Activated CD4-positive, alpha-beta T cell treated with anti-CD3 and anti-CD28 coated beads, Interleukin-2, Interleukin-4, amounts not matched to agents 100 ng/mL and 50 ng/mL, durations not matched to agents 16 hours and 8 hours (primary cell): ENCODE measurements around the gene PLLP.

Experiments used
- DNase-seq: peaks from one replicate; pipeline ENCODE4 v3.0.0-alpha.2; 2020; ENCODE audit warnings: low spot score

PLLP gene

GRCh38 chr16:57225978-57226377 is 58.5 kb downstream of the PLLP start:
- no peak for DNase-seq

- no peak for DNase-seq
These were observed 59.7 kb downstream of the PLLP start for GRCh38 chr16:57224651-57225335.

- no peak for DNase-seq
These were observed 61.4 kb downstream of the PLLP start for GRCh38 chr16:57223057-57223456.

GRCh38 chr16:57216968-57217367 is 67.5 kb downstream of the PLLP start:
- no peak for DNase-seq

- no peak for DNase-seq
These were observed 71.0 kb downstream of the PLLP start for GRCh38 chr16:57213462-57213861.

GRCh38 chr16:57209780-57210179 is 74.7 kb downstream of the PLLP start:
- DNase-seq: no peak

- no peak for DNase-seq
These were observed 75.5 kb downstream of the PLLP start for GRCh38 chr16:57208926-57209325.
